ENCODE results near the gene RPS3.

GRCh38 chr11:75429902-75430713, 30.8 kb downstream of the RPS3 start:
- TF ChIP-seq, protein P1, sequence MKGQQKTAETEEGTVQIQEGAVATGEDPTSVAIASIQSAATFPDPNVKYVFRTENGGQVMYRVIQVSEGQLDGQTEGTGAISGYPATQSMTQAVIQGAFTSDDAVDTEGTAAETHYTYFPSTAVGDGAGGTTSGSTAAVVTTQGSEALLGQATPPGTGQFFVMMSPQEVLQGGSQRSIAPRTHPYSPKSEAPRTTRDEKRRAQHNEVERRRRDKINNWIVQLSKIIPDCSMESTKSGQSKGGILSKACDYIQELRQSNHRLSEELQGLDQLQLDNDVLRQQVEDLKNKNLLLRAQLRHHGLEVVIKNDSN (CRISPR knock-in tag; IDR thresholded peaks at IDR 0.05): no peak
- no peak for TF ChIP-seq SPI1 (IDR thresholded peaks at IDR 0.05; ENCODE audit: borderline replicate concordance, low read depth, low read length)
- no peak for TF ChIP-seq POLR2A (conservative IDR thresholded peaks at IDR 0.05)
- no peak for TF ChIP-seq CEBPG (CRISPR knock-in tag; IDR thresholded peaks at IDR 0.05)
- TF ChIP-seq CEBPG (tag; conservative IDR thresholded peaks at IDR 0.05 in 1 of 2, IDR thresholded peaks at IDR 0.05 in 1 of 2): no peak
- no peak for TF ChIP-seq MTF1 (CRISPR knock-in tag; IDR thresholded peaks at IDR 0.05; ENCODE audit: borderline replicate concordance)
- no peak for TF ChIP-seq EZH2 (IDR thresholded peaks at IDR 0.05; ENCODE audit: borderline replicate concordance, low read depth, low read length)
- no peak for TF ChIP-seq RFX5 (IDR thresholded peaks at IDR 0.05; ENCODE audit: low read depth, low read length)
- no peak for TF ChIP-seq CBFA2T2 (conservative IDR thresholded peaks at IDR 0.05)
- no peak for TF ChIP-seq YY1 (IDR thresholded peaks at IDR 0.05; ENCODE audit: borderline replicate concordance in 1 of 3, control insufficient read depth in 1 of 3, extremely low read depth in 1 of 3, insufficient read depth in 3 of 3, insufficient read length in 1 of 3, insufficient replicate concordance in 2 of 3, low read depth in 1 of 3, low read length in 2 of 3)
- no peak for TF ChIP-seq ZNF133 (CRISPR knock-in tag; IDR thresholded peaks at IDR 0.05)
- TF ChIP-seq, protein P2, sequence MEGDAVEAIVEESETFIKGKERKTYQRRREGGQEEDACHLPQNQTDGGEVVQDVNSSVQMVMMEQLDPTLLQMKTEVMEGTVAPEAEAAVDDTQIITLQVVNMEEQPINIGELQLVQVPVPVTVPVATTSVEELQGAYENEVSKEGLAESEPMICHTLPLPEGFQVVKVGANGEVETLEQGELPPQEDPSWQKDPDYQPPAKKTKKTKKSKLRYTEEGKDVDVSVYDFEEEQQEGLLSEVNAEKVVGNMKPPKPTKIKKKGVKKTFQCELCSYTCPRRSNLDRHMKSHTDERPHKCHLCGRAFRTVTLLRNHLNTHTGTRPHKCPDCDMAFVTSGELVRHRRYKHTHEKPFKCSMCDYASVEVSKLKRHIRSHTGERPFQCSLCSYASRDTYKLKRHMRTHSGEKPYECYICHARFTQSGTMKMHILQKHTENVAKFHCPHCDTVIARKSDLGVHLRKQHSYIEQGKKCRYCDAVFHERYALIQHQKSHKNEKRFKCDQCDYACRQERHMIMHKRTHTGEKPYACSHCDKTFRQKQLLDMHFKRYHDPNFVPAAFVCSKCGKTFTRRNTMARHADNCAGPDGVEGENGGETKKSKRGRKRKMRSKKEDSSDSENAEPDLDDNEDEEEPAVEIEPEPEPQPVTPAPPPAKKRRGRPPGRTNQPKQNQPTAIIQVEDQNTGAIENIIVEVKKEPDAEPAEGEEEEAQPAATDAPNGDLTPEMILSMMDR (IDR thresholded peaks at IDR 0.05 in 2 of 3, conservative IDR thresholded peaks at IDR 0.05 in 1 of 3; ENCODE audit: insufficient read depth in 2 of 3, low read depth in 1 of 3, low read length in 3 of 3): no peak
- TF ChIP-seq ELF1 (tag; IDR thresholded peaks at IDR 0.05): no peak
- no peak for TF ChIP-seq EP300 (IDR thresholded peaks at IDR 0.05; ENCODE audit: low read length)

Data from K562 (cell line).